ENCODE results near the gene EFCAB5.

The EFCAB5 gene

DNA sequence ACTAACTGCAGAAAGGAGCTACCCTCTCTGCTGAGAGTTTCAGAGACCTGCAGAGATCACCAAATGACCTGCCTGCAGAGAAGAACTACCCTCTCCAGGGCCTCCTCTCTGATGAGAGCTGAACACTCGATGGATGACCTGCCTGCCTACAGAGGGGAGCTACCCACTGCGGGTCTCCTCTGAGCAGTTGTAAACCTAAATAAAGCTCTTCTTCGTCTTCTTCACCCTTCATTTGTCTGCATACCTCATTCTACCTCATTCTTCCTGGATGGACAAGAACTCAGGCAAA, 35.6 kb upstream of the EFCAB5 start:
- TF ChIP-seq, protein P1, sequence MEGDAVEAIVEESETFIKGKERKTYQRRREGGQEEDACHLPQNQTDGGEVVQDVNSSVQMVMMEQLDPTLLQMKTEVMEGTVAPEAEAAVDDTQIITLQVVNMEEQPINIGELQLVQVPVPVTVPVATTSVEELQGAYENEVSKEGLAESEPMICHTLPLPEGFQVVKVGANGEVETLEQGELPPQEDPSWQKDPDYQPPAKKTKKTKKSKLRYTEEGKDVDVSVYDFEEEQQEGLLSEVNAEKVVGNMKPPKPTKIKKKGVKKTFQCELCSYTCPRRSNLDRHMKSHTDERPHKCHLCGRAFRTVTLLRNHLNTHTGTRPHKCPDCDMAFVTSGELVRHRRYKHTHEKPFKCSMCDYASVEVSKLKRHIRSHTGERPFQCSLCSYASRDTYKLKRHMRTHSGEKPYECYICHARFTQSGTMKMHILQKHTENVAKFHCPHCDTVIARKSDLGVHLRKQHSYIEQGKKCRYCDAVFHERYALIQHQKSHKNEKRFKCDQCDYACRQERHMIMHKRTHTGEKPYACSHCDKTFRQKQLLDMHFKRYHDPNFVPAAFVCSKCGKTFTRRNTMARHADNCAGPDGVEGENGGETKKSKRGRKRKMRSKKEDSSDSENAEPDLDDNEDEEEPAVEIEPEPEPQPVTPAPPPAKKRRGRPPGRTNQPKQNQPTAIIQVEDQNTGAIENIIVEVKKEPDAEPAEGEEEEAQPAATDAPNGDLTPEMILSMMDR (IDR thresholded peaks at IDR 0.05): no peak
- no peak overlapping the region for H3K4me3 ChIP-seq (ENCODE audit: low read depth, low read length)
- no peaks in the 10 kb centered on the region for H3K27me3 ChIP-seq (ENCODE audit: control insufficient read depth, insufficient read depth, low read length)
- no peak overlapping the region for H2AFZ ChIP-seq
- H3K79me2 ChIP-seq: peaks cover 44% of the 10 kb centered on the region
- no peaks in the 10 kb centered on the region for H3K36me3 ChIP-seq (ENCODE audit: control insufficient read depth, insufficient read depth, low read length)
- no peaks in the 10 kb centered on the region for H3K4me1 ChIP-seq
- no peaks in the 10 kb centered on the region for H3K9me3 ChIP-seq (ENCODE audit: control insufficient read depth, low read length)
- H3K27ac ChIP-seq: no peak overlapping the region
- H3K9ac ChIP-seq: no peak overlapping the region
- no peak overlapping the region for H3K4me2 ChIP-seq (ENCODE audit: low read length)

DNA sequence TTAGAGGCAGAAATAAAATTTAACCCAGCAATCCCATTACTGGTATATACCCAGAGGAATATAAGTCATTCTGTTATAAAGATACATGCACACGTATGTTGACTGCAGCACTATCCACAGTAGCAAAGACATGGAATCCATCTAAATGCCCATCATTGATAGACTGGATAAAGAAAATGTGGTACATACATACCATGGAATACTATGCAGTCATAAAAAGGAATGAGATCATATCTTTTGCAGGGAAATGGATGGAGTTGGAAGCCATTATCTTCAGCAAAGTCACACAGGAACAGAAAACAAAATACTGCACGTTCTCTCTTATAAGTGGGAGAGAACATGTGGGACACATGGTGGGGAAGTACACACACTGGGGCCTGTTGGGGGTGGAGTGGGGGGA, 34.5 kb upstream of the EFCAB5 start:
- H2AFZ ChIP-seq: no peak overlapping the region
- H3K9me3 ChIP-seq (ENCODE audit: control insufficient read depth, low read length): no peaks in the 10 kb centered on the region
- no peak overlapping the region for H3K4me3 ChIP-seq (ENCODE audit: low read depth, low read length)
- TF ChIP-seq, protein P1 (IDR thresholded peaks at IDR 0.05): no peak
- H3K36me3 ChIP-seq (ENCODE audit: control insufficient read depth, insufficient read depth, low read length): no peaks in the 10 kb centered on the region
- no peak overlapping the region for H3K9ac ChIP-seq
- H3K4me1 ChIP-seq: no peaks in the 10 kb centered on the region
- H3K4me2 ChIP-seq (ENCODE audit: low read length): no peak overlapping the region
- H3K27me3 ChIP-seq (ENCODE audit: control insufficient read depth, insufficient read depth, low read length): no peaks in the 10 kb centered on the region
- no peak overlapping the region for H3K27ac ChIP-seq
- peaks cover 44% of the 10 kb centered on the region for H3K79me2 ChIP-seq

DNA sequence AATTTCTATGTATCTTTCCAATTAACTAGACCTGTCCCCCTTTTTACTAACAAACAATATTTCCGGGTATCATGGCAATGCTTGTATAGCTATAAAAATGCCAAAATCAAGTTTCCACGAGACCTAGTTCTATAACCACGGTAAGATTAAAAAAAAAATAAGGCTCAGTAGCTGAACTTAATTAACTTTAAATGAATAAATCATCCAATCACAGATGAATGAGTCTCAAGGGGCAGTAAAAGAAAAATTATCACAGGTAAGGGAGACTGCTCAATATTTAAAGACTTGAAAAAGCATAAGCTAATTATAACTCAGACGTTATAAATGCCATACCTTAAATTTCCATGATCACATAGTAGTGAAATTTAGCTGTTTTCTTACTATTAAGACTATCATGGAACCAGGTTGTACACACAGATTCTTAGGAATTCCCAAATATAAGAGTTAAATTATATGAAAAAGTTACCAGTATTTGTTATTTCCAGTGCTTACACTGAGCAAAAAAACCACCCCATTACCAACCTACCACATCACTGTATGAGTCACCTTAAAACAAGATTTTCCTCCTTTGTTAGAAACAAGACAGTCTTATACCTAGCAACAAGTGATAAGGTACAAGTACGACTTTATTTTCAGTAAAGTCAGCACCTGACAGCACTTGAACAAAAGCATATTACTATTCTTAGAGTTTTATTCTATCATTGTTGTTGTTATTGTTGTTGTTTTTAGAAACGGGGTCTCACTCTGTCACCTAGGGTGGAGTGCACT, 32.0 kb upstream of the EFCAB5 start:
- Histone ChIP-seq H2AFZ (no peak overlapping the region), H3K9ac (no peak overlapping the region), H3K36me3 (ENCODE audit: control insufficient read depth, insufficient read depth, low read length) (no peaks in the 10 kb centered on the region), H3K4me1 (no peaks in the 10 kb centered on the region), H3K79me2 (peaks cover 42% of the 10 kb centered on the region), H3K4me3 (ENCODE audit: low read depth, low read length) (no peak overlapping the region), H3K27me3 (ENCODE audit: control insufficient read depth, insufficient read depth, low read length) (no peaks in the 10 kb centered on the region), H3K27ac (no peak overlapping the region), H3K9me3 (ENCODE audit: control insufficient read depth, low read length) (no peaks in the 10 kb centered on the region), H3K4me2 (ENCODE audit: low read length) (no peak overlapping the region)
- TF ChIP-seq, protein P1 (IDR thresholded peaks at IDR 0.05): no peak

DNA sequence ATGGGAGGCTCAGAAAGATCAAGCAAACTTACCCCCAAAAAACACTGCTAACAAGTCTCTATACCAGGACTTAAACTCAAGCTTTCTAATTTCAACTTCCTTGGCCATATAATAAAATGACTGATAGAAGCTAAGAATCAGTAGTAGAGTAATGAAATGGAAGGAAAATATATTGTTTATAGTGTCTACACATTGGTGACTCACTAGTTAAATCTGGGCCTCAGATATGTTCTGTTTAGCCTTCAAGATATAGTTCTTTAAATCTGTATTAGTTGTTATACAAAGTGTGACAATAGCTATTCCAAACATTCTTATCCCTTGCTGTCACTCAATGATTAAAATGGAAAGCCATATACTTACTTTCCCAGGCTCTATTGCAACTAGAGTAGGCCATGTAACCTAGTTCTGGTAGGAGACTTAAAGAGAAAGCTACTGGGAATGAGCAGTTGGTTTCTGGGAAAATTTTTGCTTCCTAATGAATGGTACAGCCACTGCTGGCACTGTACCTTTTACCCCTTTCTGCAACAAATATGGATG, 29.7 kb upstream of the EFCAB5 start:
- Histone ChIP-seq H3K27ac (no peak overlapping the region), H3K9me3 (ENCODE audit: control insufficient read depth, low read length) (no peaks in the 10 kb centered on the region), H3K36me3 (ENCODE audit: control insufficient read depth, insufficient read depth, low read length) (no peaks in the 10 kb centered on the region), H3K79me2 (peaks cover 22% of the 10 kb centered on the region), H3K4me1 (no peaks in the 10 kb centered on the region), H3K4me2 (ENCODE audit: low read length) (no peak overlapping the region), H3K27me3 (ENCODE audit: control insufficient read depth, insufficient read depth, low read length) (no peaks in the 10 kb centered on the region), H3K9ac (no peak overlapping the region), H3K4me3 (ENCODE audit: low read depth, low read length) (no peak overlapping the region), H2AFZ (no peak overlapping the region)
- TF ChIP-seq, protein P1 (IDR thresholded peaks at IDR 0.05): no peak
